Mesenchymal stem cell (in vitro differentiated cells and primary cell): ENCODE results near the gene NGLY1.

Experiments
- DNase-seq: peaks from one replicate; pipeline ENCODE4 v3.0.0-alpha.2; 2013
- H2AFZ ChIP-seq: one replicate; pipeline ENCODE4 v1.6.1; 2013; ENCODE audit warnings: low read depth, mild to moderate bottlenecking, control low read depth, inconsistent platforms, low read length, moderate library complexity
- H2AK5ac ChIP-seq: 2 replicates; pipeline ENCODE4 v1.6.1; 2013; ENCODE audit warnings: low read length, moderate library complexity, mild to moderate bottlenecking, inconsistent platforms; ENCODE audit not compliant: severe bottlenecking
- H2BK120ac ChIP-seq: one replicate; pipeline ENCODE4 v1.6.1; 2013; ENCODE audit warnings: low read depth, mild to moderate bottlenecking, inconsistent platforms, low read length, moderate library complexity
- H2BK12ac ChIP-seq, 2 experiments: one replicate each; pipeline ENCODE4 v1.6.1; 2013; ENCODE audit warnings: inconsistent platforms in 2 of 2, low read length in 2 of 2, mild to moderate bottlenecking in 2 of 2, moderate library complexity in 2 of 2, control low read depth in 1 of 2
- H2BK15ac ChIP-seq: one replicate; pipeline ENCODE4 v1.6.1; 2013; ENCODE audit warnings: mild to moderate bottlenecking, low read depth, inconsistent platforms; ENCODE audit not compliant: poor library complexity, severe bottlenecking
- H2BK5ac ChIP-seq: 2 replicates; pipeline ENCODE4 v1.6.1; 2013; ENCODE audit warnings: low read depth, mild to moderate bottlenecking, low read length, control low read depth, inconsistent platforms; ENCODE audit not compliant: poor library complexity, severe bottlenecking
- H3K14ac ChIP-seq, 2 experiments: one replicate each; pipeline ENCODE4 v1.6.1; 2013; ENCODE audit warnings: inconsistent platforms in 2 of 2, low read length in 2 of 2, control low read depth in 1 of 2, mild to moderate bottlenecking in 1 of 2, moderate library complexity in 1 of 2
- H3K18ac ChIP-seq, 2 experiments: one replicate each; pipeline ENCODE4 v1.6.1; 2013; ENCODE audit warnings: inconsistent platforms in 2 of 2, low read length in 2 of 2, control low read depth in 1 of 2, low read depth in 1 of 2, mild to moderate bottlenecking in 1 of 2
- H3K23ac ChIP-seq, 2 experiments: one replicate each; pipeline ENCODE4 v1.6.1; 2013; ENCODE audit warnings: inconsistent platforms in 2 of 2, low read length in 2 of 2, mild to moderate bottlenecking in 2 of 2, moderate library complexity in 2 of 2, control low read depth in 1 of 2
- H3K27ac ChIP-seq: 2 replicates; pipeline ENCODE4 v1.5.1; 2013; ENCODE audit warnings: mild to moderate bottlenecking, moderate library complexity, low read length, control low read depth, inconsistent platforms; ENCODE audit not compliant: poor library complexity, severe bottlenecking
- H3K27me3 ChIP-seq, 2 experiments: 2 replicates each; pipeline versions ENCODE4 v1.6.1 to v1.7.0; 2013; ENCODE audit warnings: low read length in 2 of 2, mild to moderate bottlenecking in 2 of 2, moderate library complexity in 2 of 2, control low read depth in 1 of 2, inconsistent platforms in 1 of 2; ENCODE audit not compliant: control insufficient read depth in 1 of 2, insufficient read depth in 1 of 2
- H3K36me3 ChIP-seq, 2 experiments: 2 replicates each; pipeline versions ENCODE4 v1.6.1 to v1.7.0; 2013; ENCODE audit warnings: low read length in 2 of 2, control low read depth in 1 of 2, inconsistent platforms in 1 of 2, low read depth in 1 of 2, mild to moderate bottlenecking in 1 of 2; ENCODE audit not compliant: insufficient read depth in 2 of 2, control insufficient read depth in 1 of 2
- H3K4ac ChIP-seq, 2 experiments: one replicate each; pipeline ENCODE4 v1.6.1; 2013; ENCODE audit warnings: inconsistent platforms in 2 of 2, low read length in 2 of 2, mild to moderate bottlenecking in 2 of 2, moderate library complexity in 2 of 2, control low read depth in 1 of 2, low read depth in 1 of 2
- H3K4me1 ChIP-seq: 2 replicates; pipeline ENCODE4 v1.6.1; 2013; ENCODE audit warnings: low read depth, low read length, control low read depth; ENCODE audit not compliant: control insufficient read depth, insufficient read depth
- H3K4me2 ChIP-seq: 2 replicates; pipeline ENCODE4 v1.6.1; 2013; ENCODE audit warnings: low read length, mild to moderate bottlenecking, inconsistent platforms; ENCODE audit not compliant: poor library complexity, severe bottlenecking
- H3K4me3 ChIP-seq, 2 experiments: 2 replicates each; pipeline versions ENCODE4 v1.5.1 to v1.7.0; 2013; ENCODE audit warnings: low read length in 2 of 2, mild to moderate bottlenecking in 2 of 2, control low read depth in 1 of 2, low read depth in 1 of 2; ENCODE audit not compliant: insufficient read depth in 1 of 2
- H3K79me1 ChIP-seq: replicated peaks from 2 replicates; pipeline ENCODE4 v1.6.1; 2013; ENCODE audit warnings: mild to moderate bottlenecking, control low read depth, low read length, inconsistent platforms; ENCODE audit not compliant: poor library complexity, severe bottlenecking
- H3K9ac ChIP-seq: 2 replicates; pipeline ENCODE4 v1.7.0; 2013; ENCODE audit warnings: mild to moderate bottlenecking, low read length, moderate library complexity
- H3K9me3 ChIP-seq: 2 replicates; pipeline ENCODE4 v1.7.0; 2013; ENCODE audit warnings: mild to moderate bottlenecking, low read length; ENCODE audit not compliant: control insufficient read depth
- H4K8ac ChIP-seq: one replicate; pipeline ENCODE4 v1.6.1; 2013; ENCODE audit warnings: inconsistent platforms, mild to moderate bottlenecking, low read length, moderate library complexity
- H4K91ac ChIP-seq: one replicate; pipeline ENCODE4 v1.6.1; 2013; ENCODE audit warnings: mild to moderate bottlenecking, low read length, inconsistent platforms
- WGBS: methylation state at CpG from one replicate; pipeline ENCODE4 v1.1.7; 2013; ENCODE audit warnings: mixed read lengths; 5-methylcytosine and 5-hydroxymethylcytosine counted together

Gene NGLY1

GRCh38 chr3:25784971-25785370 is 1.7 kb upstream of the NGLY1 start:
- H3K27ac ChIP-seq, result no peak overlapping the region

DNA sequence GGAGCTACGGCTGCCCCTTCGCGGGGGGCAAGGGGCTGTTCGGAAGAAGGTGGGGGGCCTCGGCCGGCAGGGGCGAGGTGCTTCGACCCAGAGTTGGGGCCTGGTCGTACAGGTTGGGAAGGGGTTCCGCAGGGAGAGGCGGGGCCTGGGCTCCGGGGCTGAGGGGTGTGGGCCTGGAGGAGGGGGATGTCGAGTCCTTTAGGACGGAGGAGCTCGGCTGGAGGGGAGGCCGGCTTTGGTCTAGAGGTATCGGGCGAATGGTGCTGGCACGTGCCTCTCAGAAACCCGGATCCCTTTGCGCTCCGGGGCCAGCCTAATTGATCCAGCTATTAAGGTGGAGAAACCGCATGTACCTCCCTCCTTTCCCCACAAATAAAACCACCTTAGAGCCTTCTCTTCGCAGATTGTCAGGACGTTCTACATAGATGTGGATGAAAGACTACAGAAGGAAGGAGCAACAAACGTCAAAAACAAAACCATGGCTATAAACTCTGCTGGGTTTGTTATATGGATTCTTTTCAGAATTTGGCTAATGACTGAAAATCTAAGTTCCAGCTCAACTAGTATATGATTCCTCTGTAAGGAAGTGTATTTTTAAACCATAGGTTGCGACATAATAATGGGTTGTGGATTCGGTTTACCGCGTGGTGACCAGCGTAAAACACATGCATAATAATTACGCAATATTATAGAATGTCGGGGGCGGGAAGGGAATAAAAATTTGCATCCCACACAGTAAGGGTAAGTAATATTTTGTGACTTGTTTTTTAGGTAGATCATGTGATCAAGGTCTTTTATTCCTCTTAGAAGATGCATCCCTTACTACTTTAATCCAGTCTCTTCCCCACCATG is 644 bp upstream of the NGLY1 start:
- H3K4me2 ChIP-seq, result peak overlapping the region; percentile 89
- H2AK5ac ChIP-seq, result no peak overlapping the region
- no peaks in the 10 kb centered on the region for H3K9me3 ChIP-seq
- H3K27me3 ChIP-seq, result no peaks in the 10 kb centered on the region
- peak overlapping the region; percentile 68 for H4K8ac ChIP-seq
- peak overlapping the region; percentile 93 for H2BK120ac ChIP-seq
- H3K36me3 ChIP-seq, result no peaks in the 10 kb centered on the region
- peak overlapping the region; percentile 91 for H4K91ac ChIP-seq
- WGBS, result 33% methylated on average over 25 of the region's 34 CpGs
- peak overlapping the region; percentile 88 for H3K9ac ChIP-seq
- H2AFZ ChIP-seq, result peak overlapping the region; percentile 85
- peak overlapping the region in 1 of 2 experiments; percentile 46 for H3K23ac ChIP-seq
- peaks cover 2% of the 10 kb centered on the region for H3K4me1 ChIP-seq
- H3K14ac ChIP-seq, result peak overlapping the region in 1 of 2 experiments; percentile 35
- peak overlapping the region; percentile 98 for H2BK15ac ChIP-seq
- peaks cover 12% of the 10 kb centered on the region for H3K79me1 ChIP-seq
- H3K18ac ChIP-seq, result peak overlapping the region; percentile 95 to 97
- H3K4me3 ChIP-seq, result peak overlapping the region; percentile 85 to 91
- peak; percentile 49 for DNase-seq
- H2BK5ac ChIP-seq, result no peak overlapping the region
- no peak overlapping the region for H3K27ac ChIP-seq
- peak overlapping the region in 1 of 2 experiments; percentile 86 for H2BK12ac ChIP-seq
- no peak overlapping the region for H3K4ac ChIP-seq

More at GRCh38 chr3:25784971-25785370, 1.7 kb upstream of the NGLY1 start:
- Histone ChIP-seq H3K27me3 (no peaks in the 10 kb centered on the region), H3K18ac (no peak overlapping the region), H3K9me3 (no peaks in the 10 kb centered on the region), H2BK15ac (no peak overlapping the region), H3K36me3 (no peaks in the 10 kb centered on the region), H3K9ac (no peak overlapping the region), H3K4me3 (no peak overlapping the region), H2BK12ac (no peak overlapping the region), H3K4me2 (no peak overlapping the region), H2AK5ac (no peak overlapping the region), H3K4ac (no peak overlapping the region), H2AFZ (no peak overlapping the region), H3K23ac (no peak overlapping the region), H3K4me1 (peaks cover 2% of the 10 kb centered on the region), H2BK5ac (no peak overlapping the region), H4K8ac (no peak overlapping the region), H3K79me1 (peaks cover 9% of the 10 kb centered on the region), H3K14ac (no peak overlapping the region), H4K91ac (no peak overlapping the region), H2BK120ac (no peak overlapping the region)
- DNase-seq, result no peak
- no CpG with 5 or more reads among the region's 1 CpG for WGBS

DNA sequence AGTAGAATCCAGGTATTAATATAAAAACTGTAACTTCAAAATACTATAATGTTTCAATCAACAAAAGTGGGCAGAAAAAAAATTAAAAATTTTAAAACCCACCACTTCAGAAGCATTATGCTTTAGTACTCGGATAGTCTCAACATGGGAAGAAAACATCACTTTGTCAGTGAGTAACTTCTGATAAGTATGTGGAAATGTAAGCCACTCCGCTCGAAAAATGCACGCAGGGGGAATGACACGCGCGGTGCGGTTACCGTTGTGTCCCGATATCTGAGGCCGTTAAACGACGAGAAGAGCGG is 656 bp downstream of the NGLY1 start:
- no peaks in the 10 kb centered on the region for H3K9me3 ChIP-seq
- H3K4me2 ChIP-seq, result peak overlapping the region; percentile 67
- H3K79me1 ChIP-seq, result peaks cover 13% of the 10 kb centered on the region
- no peak overlapping the region for H2BK120ac ChIP-seq
- peak overlapping the region; percentile 86 to 94 for H3K4me3 ChIP-seq
- H3K27ac ChIP-seq, result peak overlapping the region; percentile 54
- H3K27me3 ChIP-seq, result no peaks in the 10 kb centered on the region
- peak overlapping the region in 1 of 2 experiments; percentile 87 for H3K18ac ChIP-seq
- no peak for DNase-seq
- H4K8ac ChIP-seq, result no peak overlapping the region
- peak overlapping the region; percentile 99 for H2AFZ ChIP-seq
- H2BK12ac ChIP-seq, result no peak overlapping the region
- H4K91ac ChIP-seq, result no peak overlapping the region
- H2BK5ac ChIP-seq, result no peak overlapping the region
- H3K36me3 ChIP-seq, result peaks cover 0 to 9% of the 10 kb centered on the region in 2 experiments
- H3K4ac ChIP-seq, result no peak overlapping the region
- no peak overlapping the region for H3K23ac ChIP-seq
- 4% methylated on average over 14 of the region's 14 CpGs for WGBS
- peaks cover 2% of the 10 kb centered on the region for H3K4me1 ChIP-seq
- no peak overlapping the region for H3K14ac ChIP-seq
- H2AK5ac ChIP-seq, result no peak overlapping the region
- peak overlapping the region; percentile 86 for H3K9ac ChIP-seq
- H2BK15ac ChIP-seq, result no peak overlapping the region

DNA sequence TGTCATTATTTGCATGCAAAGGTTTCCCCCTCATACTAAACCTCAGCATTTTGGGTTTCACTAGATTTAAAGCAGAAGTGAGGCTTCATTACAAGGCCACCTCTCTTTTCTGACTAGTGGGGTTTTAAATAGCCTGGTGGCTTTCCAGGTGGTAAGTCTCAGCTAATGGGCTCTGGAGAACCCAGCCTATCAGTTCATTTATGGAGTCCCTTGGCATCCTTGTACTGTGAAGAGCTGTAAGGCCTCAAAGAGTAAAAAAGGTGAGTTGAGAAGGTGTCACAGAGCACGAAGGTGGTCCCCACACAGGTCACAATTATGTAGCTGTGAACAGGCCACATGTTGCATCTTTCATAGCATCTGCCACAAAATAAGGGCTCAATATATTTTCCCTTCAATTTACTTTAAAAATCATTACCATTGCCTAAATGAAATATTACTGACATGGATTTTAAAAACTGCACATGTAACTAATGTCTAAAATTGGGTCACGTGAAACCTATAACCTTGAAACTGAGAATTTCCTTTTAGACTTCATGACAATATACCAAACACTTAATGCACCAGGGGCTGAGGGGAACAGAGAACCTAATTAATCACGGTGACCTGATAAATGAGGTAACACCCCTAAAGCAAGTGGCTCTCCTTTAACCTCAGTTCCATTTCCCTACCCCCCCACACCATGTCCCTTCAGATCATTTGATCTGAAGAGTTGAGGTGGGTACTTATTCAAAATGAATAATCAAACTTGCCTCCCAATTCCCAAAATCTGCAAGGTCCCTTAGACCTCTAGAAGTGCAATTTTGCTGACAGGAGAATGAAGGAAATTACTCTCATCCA is 1.3 kb downstream of the NGLY1 start:
- peaks cover 2% of the 10 kb centered on the region for H3K4me1 ChIP-seq
- peaks cover 13% of the 10 kb centered on the region for H3K79me1 ChIP-seq
- no peak overlapping the region for H2AK5ac ChIP-seq

More for the DNA sequence above, 1.3 kb downstream of the NGLY1 start:
- no peak overlapping the region for H2AFZ ChIP-seq
- H3K27ac ChIP-seq, result no peak overlapping the region
- peak overlapping the region in 1 of 2 experiments; percentile 86 for H3K4me3 ChIP-seq
- H2BK120ac ChIP-seq, result no peak overlapping the region
- no peaks in the 10 kb centered on the region for H3K9me3 ChIP-seq
- peaks cover 0 to 15% of the 10 kb centered on the region in 2 experiments for H3K36me3 ChIP-seq
- WGBS, result 84% methylated on average over 3 of the region's 3 CpGs
- no peak overlapping the region for H4K8ac ChIP-seq
- H3K27me3 ChIP-seq, result no peaks in the 10 kb centered on the region
- H2BK12ac ChIP-seq, result no peak overlapping the region
- no peak overlapping the region for H3K23ac ChIP-seq
- H3K4me2 ChIP-seq, result peak overlapping the region; percentile 49
- no peak overlapping the region for H3K18ac ChIP-seq
- H3K9ac ChIP-seq, result peak overlapping the region; percentile 86
- no peak overlapping the region for H3K14ac ChIP-seq
- no peak overlapping the region for H2BK5ac ChIP-seq
- H3K4ac ChIP-seq, result no peak overlapping the region
- no peak overlapping the region for H4K91ac ChIP-seq
- H2BK15ac ChIP-seq, result no peak overlapping the region
- DNase-seq, result no peak
